ENCODE measurements around the gene PRKN.

DNA sequence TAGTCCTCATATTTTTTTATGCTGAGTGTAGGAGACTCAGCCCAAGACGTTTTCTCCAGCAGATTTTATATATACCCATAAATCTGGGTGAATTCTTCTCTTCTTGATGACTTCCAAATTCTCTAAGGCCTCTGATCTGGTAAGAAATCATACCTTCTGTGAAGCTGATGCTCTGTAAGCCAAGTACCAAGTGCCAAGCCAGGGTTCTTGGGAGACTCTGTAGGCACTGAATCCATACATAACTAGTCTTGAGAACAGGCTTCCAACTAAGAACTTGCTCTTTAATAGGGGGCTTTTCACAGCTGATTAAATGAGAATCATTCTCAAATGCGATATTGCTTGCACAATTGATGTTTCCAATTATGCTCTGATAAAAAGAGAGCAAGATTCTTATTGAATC is 87.6 kb downstream of the PRKN start:
- TF ChIP-seq, protein P1, sequence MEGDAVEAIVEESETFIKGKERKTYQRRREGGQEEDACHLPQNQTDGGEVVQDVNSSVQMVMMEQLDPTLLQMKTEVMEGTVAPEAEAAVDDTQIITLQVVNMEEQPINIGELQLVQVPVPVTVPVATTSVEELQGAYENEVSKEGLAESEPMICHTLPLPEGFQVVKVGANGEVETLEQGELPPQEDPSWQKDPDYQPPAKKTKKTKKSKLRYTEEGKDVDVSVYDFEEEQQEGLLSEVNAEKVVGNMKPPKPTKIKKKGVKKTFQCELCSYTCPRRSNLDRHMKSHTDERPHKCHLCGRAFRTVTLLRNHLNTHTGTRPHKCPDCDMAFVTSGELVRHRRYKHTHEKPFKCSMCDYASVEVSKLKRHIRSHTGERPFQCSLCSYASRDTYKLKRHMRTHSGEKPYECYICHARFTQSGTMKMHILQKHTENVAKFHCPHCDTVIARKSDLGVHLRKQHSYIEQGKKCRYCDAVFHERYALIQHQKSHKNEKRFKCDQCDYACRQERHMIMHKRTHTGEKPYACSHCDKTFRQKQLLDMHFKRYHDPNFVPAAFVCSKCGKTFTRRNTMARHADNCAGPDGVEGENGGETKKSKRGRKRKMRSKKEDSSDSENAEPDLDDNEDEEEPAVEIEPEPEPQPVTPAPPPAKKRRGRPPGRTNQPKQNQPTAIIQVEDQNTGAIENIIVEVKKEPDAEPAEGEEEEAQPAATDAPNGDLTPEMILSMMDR (IDR thresholded peaks at IDR 0.05) = no peak
- no peak for TF ChIP-seq POLR2A (IDR thresholded peaks at IDR 0.05)
